Measurements from ENCODE around the gene WDR27.

WDR27 gene

GRCh38 chr6:169668203-169668847 is 33.5 kb downstream of the WDR27 start:
- Histone ChIP-seq H3K27ac (ENCODE audit: low read depth, low read length) (no peak overlapping the region), H3K36me3 (ENCODE audit: control insufficient read depth in 5 of 5, insufficient read depth in 5 of 5, low read length in 5 of 5) (peaks cover 0 to 50% (median 44%) of the 10 kb centered on the region in 5 donors), H3K4me3 (ENCODE audit: low read depth in 1 of 5, low read length in 5 of 5) (no peak overlapping the region)

GRCh38 chr6:169667716-169668115 is 34.1 kb downstream of the WDR27 start:
- no peaks in the 10 kb centered on the region for H3K9me3 ChIP-seq (ENCODE audit: control insufficient read depth in 5 of 5, low read length in 5 of 5)
- H3K27ac ChIP-seq (ENCODE audit: low read depth, low read length) = no peak overlapping the region
- H3K4me3 ChIP-seq (ENCODE audit: low read depth in 1 of 5, low read length in 5 of 5) = no peak overlapping the region
- peaks cover 0 to 16% (median 0%) of the 10 kb centered on the region in 5 donors for H3K4me1 ChIP-seq (ENCODE audit: control insufficient read depth in 5 of 5, insufficient read depth in 5 of 5, low read length in 5 of 5)
- H3K36me3 ChIP-seq (ENCODE audit: control insufficient read depth in 5 of 5, insufficient read depth in 5 of 5, low read length in 5 of 5) = peaks cover 0 to 52% (median 47%) of the 10 kb centered on the region in 5 donors
- H3K9ac ChIP-seq (ENCODE audit: low read length in 5 of 5) = no peak overlapping the region
- no peaks in the 10 kb centered on the region for H3K27me3 ChIP-seq (ENCODE audit: control insufficient read depth in 5 of 5, insufficient read depth in 4 of 5, low read length in 5 of 5)

More at GRCh38 chr6:169668203-169668847, 33.5 kb downstream of the WDR27 start:
- Histone ChIP-seq H3K9me3 (ENCODE audit: control insufficient read depth in 5 of 5, low read length in 5 of 5) (no peaks in the 10 kb centered on the region), H3K4me1 (ENCODE audit: control insufficient read depth in 5 of 5, insufficient read depth in 5 of 5, low read length in 5 of 5) (peaks cover 0 to 16% (median 0%) of the 10 kb centered on the region in 5 donors), H3K27me3 (ENCODE audit: control insufficient read depth in 5 of 5, insufficient read depth in 4 of 5, low read length in 5 of 5) (no peaks in the 10 kb centered on the region), H3K9ac (ENCODE audit: low read length in 5 of 5) (no peak overlapping the region)

GRCh38 chr6:169666441-169666840 is 35.4 kb downstream of the WDR27 start:
- no peak overlapping the region for H3K4me3 ChIP-seq (ENCODE audit: low read depth in 1 of 5, low read length in 5 of 5)
- peaks cover 0 to 16% (median 0%) of the 10 kb centered on the region in 5 donors for H3K4me1 ChIP-seq (ENCODE audit: control insufficient read depth in 5 of 5, insufficient read depth in 5 of 5, low read length in 5 of 5)
- H3K27me3 ChIP-seq (ENCODE audit: control insufficient read depth in 5 of 5, insufficient read depth in 4 of 5, low read length in 5 of 5) = no peaks in the 10 kb centered on the region
- H3K36me3 ChIP-seq (ENCODE audit: control insufficient read depth in 5 of 5, insufficient read depth in 5 of 5, low read length in 5 of 5) = peaks cover 0 to 50% (median 46%) of the 10 kb centered on the region in 5 donors
- H3K9ac ChIP-seq (ENCODE audit: low read length in 5 of 5) = no peak overlapping the region
- H3K9me3 ChIP-seq (ENCODE audit: control insufficient read depth in 5 of 5, low read length in 5 of 5) = no peaks in the 10 kb centered on the region
- H3K27ac ChIP-seq (ENCODE audit: low read depth, low read length) = no peak overlapping the region

DNA sequence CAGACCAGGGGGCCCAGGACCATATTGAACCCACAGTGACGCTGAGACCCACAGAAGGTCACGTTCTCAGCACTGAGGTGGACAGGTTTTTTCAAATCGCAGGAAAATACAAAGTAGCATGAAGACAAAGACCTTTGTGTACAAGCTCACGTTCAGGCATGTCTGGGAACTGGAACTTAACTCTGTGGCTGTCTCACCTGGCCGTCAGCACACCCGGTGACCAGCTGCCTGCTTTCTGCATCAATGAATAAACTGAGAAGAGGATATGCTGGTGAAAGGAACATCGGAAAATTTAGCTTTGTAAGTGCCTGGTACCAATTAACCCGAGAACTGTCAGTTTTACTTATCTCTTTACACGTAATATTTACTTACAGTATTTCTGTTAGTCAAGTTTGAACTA is 36.5 kb downstream of the WDR27 start:
- H3K9ac ChIP-seq (ENCODE audit: low read length in 5 of 5) = no peak overlapping the region
- no peaks in the 10 kb centered on the region for H3K27me3 ChIP-seq (ENCODE audit: control insufficient read depth in 5 of 5, insufficient read depth in 4 of 5, low read length in 5 of 5)
- H3K9me3 ChIP-seq (ENCODE audit: control insufficient read depth in 5 of 5, low read length in 5 of 5) = no peaks in the 10 kb centered on the region
- H3K36me3 ChIP-seq (ENCODE audit: control insufficient read depth in 5 of 5, insufficient read depth in 5 of 5, low read length in 5 of 5) = peaks cover 0 to 54% (median 41%) of the 10 kb centered on the region in 5 donors
- no peak overlapping the region for H3K4me3 ChIP-seq (ENCODE audit: low read depth in 1 of 5, low read length in 5 of 5)
- H3K27ac ChIP-seq (ENCODE audit: low read depth, low read length) = no peak overlapping the region
- peaks cover 0 to 14% (median 0%) of the 10 kb centered on the region in 5 donors for H3K4me1 ChIP-seq (ENCODE audit: control insufficient read depth in 5 of 5, insufficient read depth in 5 of 5, low read length in 5 of 5)

- H3K27ac ChIP-seq (ENCODE audit: low read depth, low read length) = no peak overlapping the region
- no peaks in the 10 kb centered on the region for H3K9me3 ChIP-seq (ENCODE audit: control insufficient read depth in 5 of 5, low read length in 5 of 5)
- H3K36me3 ChIP-seq (ENCODE audit: control insufficient read depth in 5 of 5, insufficient read depth in 5 of 5, low read length in 5 of 5) = peaks cover 0 to 61% (median 47%) of the 10 kb centered on the region in 5 donors
- H3K4me1 ChIP-seq (ENCODE audit: control insufficient read depth in 5 of 5, insufficient read depth in 5 of 5, low read length in 5 of 5) = peaks cover 0 to 3% (median 0%) of the 10 kb centered on the region in 5 donors
- H3K4me3 ChIP-seq (ENCODE audit: low read depth in 1 of 5, low read length in 5 of 5) = no peak overlapping the region
- H3K9ac ChIP-seq (ENCODE audit: low read length in 5 of 5) = no peak overlapping the region
- no peaks in the 10 kb centered on the region for H3K27me3 ChIP-seq (ENCODE audit: control insufficient read depth in 5 of 5, insufficient read depth in 4 of 5, low read length in 5 of 5)
Observed at GRCh38 chr6:169664227-169664626, 37.6 kb downstream of the WDR27 start.

GRCh38 chr6:169663468-169663867 is 38.4 kb downstream of the WDR27 start:
- Histone ChIP-seq H3K36me3 (ENCODE audit: control insufficient read depth in 5 of 5, insufficient read depth in 5 of 5, low read length in 5 of 5) (peaks cover 0 to 63% (median 49%) of the 10 kb centered on the region in 5 donors), H3K9ac (ENCODE audit: low read length in 5 of 5) (no peak overlapping the region), H3K4me3 (ENCODE audit: low read depth in 1 of 5, low read length in 5 of 5) (no peak overlapping the region)

GRCh38 chr6:169661391-169661756 is 40.5 kb downstream of the WDR27 start:
- H3K27me3 ChIP-seq (ENCODE audit: control insufficient read depth in 5 of 5, insufficient read depth in 4 of 5, low read length in 5 of 5) = no peaks in the 10 kb centered on the region
- no peaks in the 10 kb centered on the region for H3K9me3 ChIP-seq (ENCODE audit: control insufficient read depth in 5 of 5, low read length in 5 of 5)
- H3K36me3 ChIP-seq (ENCODE audit: control insufficient read depth in 5 of 5, insufficient read depth in 5 of 5, low read length in 5 of 5) = peaks cover 0 to 63% (median 48%) of the 10 kb centered on the region in 5 donors
- H3K4me1 ChIP-seq (ENCODE audit: control insufficient read depth in 5 of 5, insufficient read depth in 5 of 5, low read length in 5 of 5) = no peaks in the 10 kb centered on the region
- H3K27ac ChIP-seq (ENCODE audit: low read depth, low read length) = no peak overlapping the region
- H3K4me3 ChIP-seq (ENCODE audit: low read depth in 1 of 5, low read length in 5 of 5) = no peak overlapping the region
- H3K9ac ChIP-seq (ENCODE audit: low read length in 5 of 5) = no peak overlapping the region

More at GRCh38 chr6:169663468-169663867, 38.4 kb downstream of the WDR27 start:
- no peaks in the 10 kb centered on the region for H3K9me3 ChIP-seq (ENCODE audit: control insufficient read depth in 5 of 5, low read length in 5 of 5)
- H3K4me1 ChIP-seq (ENCODE audit: control insufficient read depth in 5 of 5, insufficient read depth in 5 of 5, low read length in 5 of 5) = no peaks in the 10 kb centered on the region
- no peaks in the 10 kb centered on the region for H3K27me3 ChIP-seq (ENCODE audit: control insufficient read depth in 5 of 5, insufficient read depth in 4 of 5, low read length in 5 of 5)
- no peak overlapping the region for H3K27ac ChIP-seq (ENCODE audit: low read depth, low read length)

GRCh38 chr6:169660751-169661390 is 41.0 kb downstream of the WDR27 start:
- Histone ChIP-seq H3K27me3 (ENCODE audit: control insufficient read depth in 5 of 5, insufficient read depth in 4 of 5, low read length in 5 of 5) (no peaks in the 10 kb centered on the region), H3K9ac (ENCODE audit: low read length in 5 of 5) (no peak overlapping the region), H3K9me3 (ENCODE audit: control insufficient read depth in 5 of 5, low read length in 5 of 5) (no peaks in the 10 kb centered on the region), H3K4me3 (ENCODE audit: low read depth in 1 of 5, low read length in 5 of 5) (no peak overlapping the region), H3K4me1 (ENCODE audit: control insufficient read depth in 5 of 5, insufficient read depth in 5 of 5, low read length in 5 of 5) (no peaks in the 10 kb centered on the region), H3K27ac (ENCODE audit: low read depth, low read length) (no peak overlapping the region), H3K36me3 (ENCODE audit: control insufficient read depth in 5 of 5, insufficient read depth in 5 of 5, low read length in 5 of 5) (peaks cover 0 to 63% (median 46%) of the 10 kb centered on the region in 5 donors)

GRCh38 chr6:169659820-169660610 is 41.8 kb downstream of the WDR27 start:
- Histone ChIP-seq H3K9me3 (ENCODE audit: control insufficient read depth in 5 of 5, low read length in 5 of 5) (no peaks in the 10 kb centered on the region), H3K4me3 (ENCODE audit: low read depth in 1 of 5, low read length in 5 of 5) (no peak overlapping the region), H3K9ac (ENCODE audit: low read length in 5 of 5) (no peak overlapping the region), H3K27ac (ENCODE audit: low read depth, low read length) (no peak overlapping the region), H3K4me1 (ENCODE audit: control insufficient read depth in 5 of 5, insufficient read depth in 5 of 5, low read length in 5 of 5) (peaks cover 0 to 6% (median 5%) of the 10 kb centered on the region in 5 donors), H3K27me3 (ENCODE audit: control insufficient read depth in 5 of 5, insufficient read depth in 4 of 5, low read length in 5 of 5) (no peaks in the 10 kb centered on the region), H3K36me3 (ENCODE audit: control insufficient read depth in 5 of 5, insufficient read depth in 5 of 5, low read length in 5 of 5) (peaks cover 0 to 58% (median 42%) of the 10 kb centered on the region in 5 donors)

GRCh38 chr6:169657284-169657610 is 44.6 kb downstream of the WDR27 start:
- Histone ChIP-seq H3K4me3 (ENCODE audit: low read depth in 1 of 5, low read length in 5 of 5) (no peak overlapping the region), H3K9me3 (ENCODE audit: control insufficient read depth in 5 of 5, low read length in 5 of 5) (no peaks in the 10 kb centered on the region), H3K27me3 (ENCODE audit: control insufficient read depth in 5 of 5, insufficient read depth in 4 of 5, low read length in 5 of 5) (no peaks in the 10 kb centered on the region), H3K9ac (ENCODE audit: low read length in 5 of 5) (no peak overlapping the region), H3K4me1 (ENCODE audit: control insufficient read depth in 5 of 5, insufficient read depth in 5 of 5, low read length in 5 of 5) (peaks cover 0 to 18% (median 8%) of the 10 kb centered on the region in 5 donors), H3K27ac (ENCODE audit: low read depth, low read length) (no peak overlapping the region), H3K36me3 (ENCODE audit: control insufficient read depth in 5 of 5, insufficient read depth in 5 of 5, low read length in 5 of 5) (peaks cover 0 to 46% (median 25%) of the 10 kb centered on the region in 5 donors)

Data from subcutaneous abdominal adipose tissue (tissue), 5 donors.